HCT116 (cell line): ENCODE results near the gene ANKRD13C. TPM values are rescaled to one million over a fixed set of nuclear protein-coding genes. Genes with fewer than 3 reads are reported as not detected.
"Not testable (repeated sequence)": the region's sequence is repeated elsewhere in the genome, so short reads cannot be mapped to it uniquely, and the experiment has no call there.

Experiments used
- ATAC-seq: fragments of 200-7000 bp; cut with Tn5 transposase; 2 replicates; pipeline ENCODE4 v1.9.1; 2020; ENCODE audit warnings: mild to moderate bottlenecking, moderate library complexity
- BruUV-seq: library from RNA; stranded (reverse); fragments of 400-500 nt; replicated peaks from 2 replicates; lab custom pipeline; 2021; lab: Mats Ljungman, UMichigan
- CTCF ChIA-PET: fragments of 300-600 bp; sonication (Branson Sonifier 250); formaldehyde crosslinking; loops from one replicate; lab custom pipeline; 2021; ENCODE audit warnings: antibody characterized with exemption; lab: Charles Lee
- POLR2A ChIA-PET: fragments of 300-600, 350-600 bp; sonication (Branson Sonifier 250); formaldehyde crosslinking; loops from one replicate; lab custom pipeline; 2021; ENCODE audit warnings: antibody characterized with exemption; lab: Charles Lee
- RAD21 ChIA-PET, 2 experiments: fragments of 300-600 bp; sonication (Branson Sonifier 250); formaldehyde crosslinking; loops; one replicate each; lab custom pipeline; 2023; ENCODE audit warnings: low total read pairs in 2 of 2; ENCODE audit not compliant: uncharacterized antibody in 2 of 2, unreplicated experiment in 2 of 2, low non-redundant PET in 1 of 2; lab: Charles Lee
- DNase-seq: peaks from one replicate; pipeline ENCODE4 v3.0.0-alpha.2; 2010; ENCODE audit warnings: low read depth, low spot score
- H2AFZ ChIP-seq: fragments of 200-600 bp; shearing (Covaris generic), sonication (generic); 2 replicates; pipeline ENCODE4 v1.6.1; 2017; ENCODE audit warnings: low read depth, mixed run types, mixed read lengths, antibody characterized with exemption, low read length; ENCODE audit not compliant: poor library complexity, severe bottlenecking
- H3K27ac ChIP-seq: 2 replicates; pipeline ENCODE4 v1.5.1; 2012; ENCODE audit warnings: low read depth, low read length
- H3K27me3 ChIP-seq: fragments of 200-600 bp; sonication (generic); 2 replicates; pipeline ENCODE4 v1.6.1; 2016; ENCODE audit warnings: mixed run types, low read length, mixed read lengths; ENCODE audit not compliant: insufficient read depth
- H3K36me3 ChIP-seq, 2 experiments: fragments of 200-500 bp in 1 of 2; fragments of 200-600 bp in 1 of 2; sonication (Bioruptor generic) in 1 of 2; sonication (generic) in 1 of 2; 2 replicates each; pipeline versions ENCODE4 v1.5.1 to v1.6.1; 2014 to 2016; ENCODE audit warnings: low read length in 2 of 2, inconsistent platforms in 1 of 2, mixed read lengths in 1 of 2, mixed run types in 1 of 2; ENCODE audit not compliant: insufficient read depth in 2 of 2, control insufficient read depth in 1 of 2
- H3K4me1 ChIP-seq, 2 experiments: fragments of 200-600 bp in 1 of 2; sonication (generic) in 1 of 2; 2 replicates each; pipeline versions ENCODE4 v1.5.1 to v1.6.1; 2012 to 2017; ENCODE audit warnings: low read length in 2 of 2, inconsistent platforms in 1 of 2, mild to moderate bottlenecking in 1 of 2, mixed read lengths in 1 of 2, mixed run types in 1 of 2, moderate library complexity in 1 of 2; ENCODE audit not compliant: insufficient read depth in 2 of 2, control insufficient read depth in 1 of 2
- H3K4me2 ChIP-seq: fragments of 200-600 bp; sonication (generic); 2 replicates; pipeline ENCODE4 v1.6.1; 2017; ENCODE audit warnings: mixed run types, low read length, mixed read lengths
- H3K4me3 ChIP-seq, 2 experiments: fragments of 200-600 bp in 1 of 2; sonication (generic) in 1 of 2; replicated peaks in 1 of 2; 2 replicates each; pipeline ENCODE4 v1.5.1; 2011 to 2016; ENCODE audit warnings: low read length in 2 of 2, control low read depth in 1 of 2, low read depth in 1 of 2, mild to moderate bottlenecking in 1 of 2, mixed read lengths in 1 of 2, mixed run types in 1 of 2
- H3K79me2 ChIP-seq: fragments of 200-600 bp; sonication (generic); 2 replicates; pipeline ENCODE4 v1.6.1; 2017; ENCODE audit warnings: mild to moderate bottlenecking, mixed run types, low read length, moderate library complexity, mixed read lengths; ENCODE audit not compliant: insufficient read depth
- H3K9ac ChIP-seq: fragments of 200-600 bp; sonication (generic); 2 replicates; pipeline ENCODE4 v1.6.1; 2016; ENCODE audit warnings: low read length, mixed read lengths
- H3K9me2 ChIP-seq: fragments of 200-600 bp; sonication (generic), shearing (Covaris generic); 2 replicates; pipeline ENCODE4 v1.6.1; 2017; ENCODE audit warnings: mixed run types, mild to moderate bottlenecking, moderate library complexity; ENCODE audit not compliant: insufficient read depth
- H3K9me3 ChIP-seq, 2 experiments: fragments of 200-500 bp in 1 of 2; fragments of 200-600 bp in 1 of 2; sonication (Bioruptor generic) in 1 of 2; sonication (generic) in 1 of 2; 2 replicates each; pipeline ENCODE4 v1.6.1; 2014 to 2017; ENCODE audit warnings: low read length in 2 of 2, mixed read lengths in 2 of 2, inconsistent platforms in 1 of 2, low read depth in 1 of 2, mild to moderate bottlenecking in 1 of 2, mixed run types in 1 of 2, moderate library complexity in 1 of 2; ENCODE audit not compliant: control insufficient read depth in 1 of 2, insufficient read depth in 1 of 2
- H4K20me1 ChIP-seq: fragments of 200-600 bp; sonication (generic), shearing (Covaris generic); 2 replicates; pipeline ENCODE4 v1.6.1; 2017; ENCODE audit warnings: mixed run types, mild to moderate bottlenecking, moderate library complexity; ENCODE audit not compliant: insufficient read depth
- ATF3 ChIP-seq: IDR thresholded peaks from 2 replicates; pipeline ENCODE4 v1.6.1; 2012
- CEBPB ChIP-seq: IDR thresholded peaks from 2 replicates; pipeline ENCODE4 v1.6.1; 2012; ENCODE audit warnings: low read depth
- ELF1 ChIP-seq: IDR thresholded peaks from 2 replicates; pipeline ENCODE4 v1.6.1; 2012; ENCODE audit warnings: low read depth, borderline replicate concordance
- MAX ChIP-seq: IDR thresholded peaks from 2 replicates; pipeline ENCODE4 v1.6.1; 2012
- RAD21 ChIP-seq: IDR thresholded peaks from 2 replicates; pipeline ENCODE4 v1.6.1; 2012; ENCODE audit warnings: low read depth, mild to moderate bottlenecking
- SRF ChIP-seq: IDR thresholded peaks from 2 replicates; pipeline ENCODE4 v1.6.1; 2012; ENCODE audit warnings: low read depth
- intact Hi-C: fragments of 100-400 bp; cut with micrococcal nuclease; formaldehyde crosslinking; loops from 2 replicates; pipeline ENCODE4 v1.10.0; 2022
- total RNA-seq: library from RNA; stranded (reverse); gene quantifications from one replicate; pipeline ENCODE4 v1.2.1, GENCODE V29; 2021; ENCODE audit not compliant: unreplicated experiment
- TF ChIP-seq, protein P1 (sequence below), 3 experiments: fragments of 200-600 bp in 1 of 3; sonication (generic) in 1 of 3; IDR thresholded peaks in 2 of 3; conservative IDR thresholded peaks in 1 of 3; 2 replicates each; pipeline ENCODE4 v1.5.1; 2012 to 2017; ENCODE audit warnings: low read depth in 2 of 3, low read length in 2 of 3, antibody characterized with exemption in 1 of 3, borderline replicate concordance in 1 of 3, control low read depth in 1 of 3, mild to moderate bottlenecking in 1 of 3, mixed read lengths in 1 of 3, mixed run types in 1 of 3, moderate library complexity in 1 of 3; ENCODE audit not compliant: insufficient read depth in 1 of 3

ANKRD13C gene
- total RNA-seq, 1 experiment from 2014 or later = 21.1 TPM

GRCh38 chr1:70366997-70367396 is 12.5 kb upstream of the ANKRD13C start:
- H3K9me2 ChIP-seq, H3K36me3 ChIP-seq, H2AFZ ChIP-seq, H4K20me1 ChIP-seq, DNase-seq, intact Hi-C loops, H3K27me3 ChIP-seq, RAD21 ChIA-PET, H3K9ac ChIP-seq, H3K79me2 ChIP-seq, CTCF ChIA-PET, H3K27ac ChIP-seq, BruUV-seq, H3K9me3 ChIP-seq, POLR2A ChIA-PET: not testable (repeated sequence)
- ATAC-seq = peak; percentile 54
- Histone ChIP-seq H3K4me2 (peak overlapping the region; percentile 36), H3K4me3 (0 out of 4 replicates have a peak overlapping the region, but pooled peaks of 1 of the 2 experiments have one; percentile 6), H3K4me1 (peaks cover 7 to 17% of the 10 kb centered on the region in 2 experiments; a peak in 3 of 4 replicates)

DNA sequence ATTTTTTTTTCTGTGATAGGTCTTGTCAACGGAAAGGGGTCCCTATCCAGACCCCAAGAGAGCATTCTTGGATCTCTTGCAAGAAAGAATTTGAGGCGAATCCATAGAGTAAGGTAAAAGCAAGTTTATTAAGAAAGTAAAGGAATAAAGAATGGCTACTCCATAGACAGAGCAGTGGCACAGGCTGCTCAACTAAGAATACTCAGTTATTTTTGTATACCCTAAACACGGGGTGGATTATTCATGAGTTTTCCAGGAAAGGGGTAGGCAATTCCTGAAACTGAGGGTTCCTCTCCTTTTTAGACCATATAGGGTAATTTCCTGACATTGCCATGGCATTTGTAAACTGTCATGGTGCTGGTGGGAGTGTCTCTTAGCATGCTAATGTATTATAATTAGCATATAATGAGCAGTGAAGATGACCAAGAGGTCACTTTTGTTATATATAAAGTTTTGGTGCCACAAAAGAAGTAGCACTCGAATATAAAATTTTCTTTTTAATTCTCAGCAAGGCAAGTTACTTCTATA is 12.0 kb upstream of the ANKRD13C start:
- H3K9ac ChIP-seq, H3K36me3 ChIP-seq, DNase-seq, intact Hi-C loops, RAD21 ChIA-PET, CTCF ChIA-PET, BruUV-seq, H3K9me3 ChIP-seq, H3K27me3 ChIP-seq, H3K79me2 ChIP-seq, H4K20me1 ChIP-seq, H3K9me2 ChIP-seq, H2AFZ ChIP-seq, H3K27ac ChIP-seq, POLR2A ChIA-PET, ATAC-seq: not testable (repeated sequence)
- peak overlapping the region; percentile 36; the same call in 1 of the 2 replicates for H3K4me2 ChIP-seq
- peaks cover 7 to 17% of the 10 kb centered on the region in 2 experiments; a peak in 3 of 4 replicates for H3K4me1 ChIP-seq
- H3K4me3 ChIP-seq = 0 out of 4 replicates have a peak overlapping the region, but pooled peaks of 1 of the 2 experiments have one; percentile 6

DNA sequence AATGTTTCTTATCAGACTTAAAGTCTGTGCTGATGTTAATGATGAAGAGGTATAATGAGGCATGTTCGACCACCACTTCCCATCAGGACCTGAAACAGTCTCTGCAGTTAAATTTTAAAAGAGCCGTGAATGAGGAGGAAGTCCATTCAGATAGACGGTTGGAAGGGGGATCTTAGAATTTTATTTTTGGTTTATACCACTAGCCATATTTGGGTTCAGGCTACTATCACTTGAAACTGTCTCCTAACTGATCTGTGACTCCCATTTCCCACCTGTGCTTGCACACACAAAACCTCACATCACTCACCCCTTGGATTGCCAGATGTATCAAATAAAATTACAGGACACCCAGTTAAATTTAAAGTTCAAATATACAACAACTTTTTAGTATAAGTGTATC is 9.9 kb upstream of the ANKRD13C start:
- Histone ChIP-seq H3K4me3 (no peak overlapping the region), H3K9me3 (no peaks in the 10 kb centered on the region), H3K36me3 (no peaks in the 10 kb centered on the region), H3K9me2 (no peaks in the 10 kb centered on the region), H3K4me2 (no peak overlapping the region), H3K27ac (no peak overlapping the region), H3K79me2 (no peaks in the 10 kb centered on the region), H4K20me1 (no peaks in the 10 kb centered on the region), H3K27me3 (no peaks in the 10 kb centered on the region), H3K4me1 (peaks cover 7 to 21% of the 10 kb centered on the region in 2 experiments; a peak in 3 of 4 replicates), H2AFZ (no peak overlapping the region), H3K9ac (no peak overlapping the region)
- POLR2A ChIA-PET = interaction anchor here (1.8 kb wide), 1 partner anchor 10 kb away, joined by 6 read pairs; the partner anchor contains the start of gene ANKRD13C
- intact Hi-C loops = no loop called here
- RAD21 ChIA-PET = no interaction called here
- DNase-seq = no peak
- no peak for ATAC-seq
- no TSS peak for BruUV-seq
- CTCF ChIA-PET = no interaction called here
- TF ChIP-seq MAX (no peak), RAD21 (no peak), ATF3 (no peak), SRF (no peak), CEBPB (no peak), ELF1 (no peak)
- TF ChIP-seq, protein P1, sequence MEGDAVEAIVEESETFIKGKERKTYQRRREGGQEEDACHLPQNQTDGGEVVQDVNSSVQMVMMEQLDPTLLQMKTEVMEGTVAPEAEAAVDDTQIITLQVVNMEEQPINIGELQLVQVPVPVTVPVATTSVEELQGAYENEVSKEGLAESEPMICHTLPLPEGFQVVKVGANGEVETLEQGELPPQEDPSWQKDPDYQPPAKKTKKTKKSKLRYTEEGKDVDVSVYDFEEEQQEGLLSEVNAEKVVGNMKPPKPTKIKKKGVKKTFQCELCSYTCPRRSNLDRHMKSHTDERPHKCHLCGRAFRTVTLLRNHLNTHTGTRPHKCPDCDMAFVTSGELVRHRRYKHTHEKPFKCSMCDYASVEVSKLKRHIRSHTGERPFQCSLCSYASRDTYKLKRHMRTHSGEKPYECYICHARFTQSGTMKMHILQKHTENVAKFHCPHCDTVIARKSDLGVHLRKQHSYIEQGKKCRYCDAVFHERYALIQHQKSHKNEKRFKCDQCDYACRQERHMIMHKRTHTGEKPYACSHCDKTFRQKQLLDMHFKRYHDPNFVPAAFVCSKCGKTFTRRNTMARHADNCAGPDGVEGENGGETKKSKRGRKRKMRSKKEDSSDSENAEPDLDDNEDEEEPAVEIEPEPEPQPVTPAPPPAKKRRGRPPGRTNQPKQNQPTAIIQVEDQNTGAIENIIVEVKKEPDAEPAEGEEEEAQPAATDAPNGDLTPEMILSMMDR (IDR thresholded peaks at IDR 0.05 in 2 of 3, conservative IDR thresholded peaks at IDR 0.05 in 1 of 3; ENCODE audit: borderline replicate concordance in 1 of 3, insufficient read depth in 1 of 3, low read depth in 2 of 3, low read length in 2 of 3) = no peak
